SU-DHL-6 (cell line): ENCODE data around the gene NANOG.
"Not testable (repeated sequence)": the region's sequence is repeated elsewhere in the genome, so short reads cannot be mapped to it uniquely, and the experiment has no call there.

Source experiments
- CTCF ChIP-seq: fragments of 200-600 bp; sonication (generic); IDR thresholded peaks from one replicate; pipeline ENCODE4 v1.5.1; 2017; ENCODE audit warnings: antibody characterized with exemption, mild to moderate bottlenecking, low read length, moderate library complexity; ENCODE audit not compliant: insufficient read depth, poor library complexity, severe bottlenecking
- EZH2phosphoT487 ChIP-seq: fragments of 200-600 bp; sonication (generic), shearing (Covaris generic); conservative IDR thresholded peaks from 2 replicates; pipeline ENCODE4 v1.6.1; 2018; ENCODE audit warnings: mild to moderate bottlenecking, antibody characterized with exemption, low read length, moderate library complexity, mixed read lengths

GRCh38 chr12:7847226-7848097 lies 58.3 kb downstream of the NANOG start:
- not testable (repeated sequence) for TF ChIP-seq CTCF, EZH2phosphoT487
